ENCODE results near the gene SH3D21.

The SH3D21 gene

DNA sequence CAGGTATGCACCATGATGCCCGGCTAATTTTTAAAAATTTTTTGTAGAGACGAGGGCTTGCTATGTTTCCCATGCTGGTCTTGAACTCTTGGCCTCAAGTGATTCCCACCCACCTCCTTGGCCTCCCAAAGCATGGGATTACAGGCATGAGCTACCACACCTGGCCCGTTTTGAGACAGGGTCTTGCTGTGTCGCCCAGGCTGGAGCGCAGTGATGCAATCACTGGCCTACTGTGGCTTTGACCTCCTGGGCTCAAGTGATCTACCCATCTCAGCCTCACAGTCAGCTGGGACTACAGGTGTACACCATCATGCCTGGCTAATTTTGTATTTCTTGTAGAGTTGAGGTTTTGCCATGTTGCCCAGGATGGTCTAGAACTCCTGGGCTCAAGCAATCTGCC is 7.5 kb upstream of the SH3D21 start:
- no peak for DNase-seq (ENCODE audit: low read depth)
- no peak overlapping the region for H3K4me3 ChIP-seq (ENCODE audit: control insufficient read depth, low read depth, low read length)
- TF ChIP-seq, protein P1, sequence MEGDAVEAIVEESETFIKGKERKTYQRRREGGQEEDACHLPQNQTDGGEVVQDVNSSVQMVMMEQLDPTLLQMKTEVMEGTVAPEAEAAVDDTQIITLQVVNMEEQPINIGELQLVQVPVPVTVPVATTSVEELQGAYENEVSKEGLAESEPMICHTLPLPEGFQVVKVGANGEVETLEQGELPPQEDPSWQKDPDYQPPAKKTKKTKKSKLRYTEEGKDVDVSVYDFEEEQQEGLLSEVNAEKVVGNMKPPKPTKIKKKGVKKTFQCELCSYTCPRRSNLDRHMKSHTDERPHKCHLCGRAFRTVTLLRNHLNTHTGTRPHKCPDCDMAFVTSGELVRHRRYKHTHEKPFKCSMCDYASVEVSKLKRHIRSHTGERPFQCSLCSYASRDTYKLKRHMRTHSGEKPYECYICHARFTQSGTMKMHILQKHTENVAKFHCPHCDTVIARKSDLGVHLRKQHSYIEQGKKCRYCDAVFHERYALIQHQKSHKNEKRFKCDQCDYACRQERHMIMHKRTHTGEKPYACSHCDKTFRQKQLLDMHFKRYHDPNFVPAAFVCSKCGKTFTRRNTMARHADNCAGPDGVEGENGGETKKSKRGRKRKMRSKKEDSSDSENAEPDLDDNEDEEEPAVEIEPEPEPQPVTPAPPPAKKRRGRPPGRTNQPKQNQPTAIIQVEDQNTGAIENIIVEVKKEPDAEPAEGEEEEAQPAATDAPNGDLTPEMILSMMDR (IDR thresholded peaks at IDR 0.05; ENCODE audit: control insufficient read depth, insufficient read depth, low read depth, low read length, missing control alignments), result no peak

DNA sequence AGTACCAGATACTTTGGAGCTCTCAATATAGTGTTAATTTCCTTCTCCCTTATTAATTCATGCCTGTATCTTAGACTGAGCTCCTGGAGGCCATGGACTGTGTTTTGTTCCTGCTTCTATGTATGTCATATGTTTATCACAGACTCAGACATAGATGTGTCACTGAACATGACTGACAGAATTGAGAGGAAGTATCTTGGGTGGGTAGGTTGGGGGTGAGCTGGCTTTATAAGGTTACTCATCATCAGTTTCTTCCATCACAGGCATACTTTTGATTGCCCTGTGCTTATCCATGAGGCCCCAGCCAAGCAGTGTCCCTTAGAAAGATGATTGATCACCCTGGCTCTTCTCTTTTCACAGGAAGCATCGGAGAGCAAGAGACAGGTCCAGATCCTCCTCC is 5.6 kb upstream of the SH3D21 start:
- no peak overlapping the region for H3K4me3 ChIP-seq (ENCODE audit: control insufficient read depth, low read depth, low read length)
- TF ChIP-seq, protein P1 (IDR thresholded peaks at IDR 0.05; ENCODE audit: control insufficient read depth, insufficient read depth, low read depth, low read length, missing control alignments), result no peak
- DNase-seq (ENCODE audit: low read depth), result no peak

DNA sequence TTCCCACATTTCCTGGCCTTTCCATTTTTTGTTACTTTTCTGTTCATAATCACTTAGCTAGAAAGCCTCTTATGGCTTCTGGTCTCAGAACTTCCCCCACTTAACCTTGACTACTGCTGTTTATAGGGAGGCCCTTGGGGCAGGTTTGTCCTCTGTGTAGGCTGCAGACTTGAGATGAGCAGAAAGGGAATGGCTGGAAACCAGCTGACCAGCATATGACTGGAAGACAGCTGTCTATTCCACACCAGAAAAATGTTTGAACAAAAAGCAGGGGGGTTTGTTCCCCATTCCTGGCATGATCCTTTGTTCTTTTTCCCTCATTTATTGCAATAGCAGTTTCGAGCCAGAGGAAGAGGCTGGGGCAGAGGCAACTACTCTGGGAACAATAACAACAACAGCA is 4.9 kb upstream of the SH3D21 start:
- TF ChIP-seq, protein P1 (IDR thresholded peaks at IDR 0.05; ENCODE audit: control insufficient read depth, insufficient read depth, low read depth, low read length, missing control alignments), result no peak
- no peak for DNase-seq (ENCODE audit: low read depth)
- H3K4me3 ChIP-seq (ENCODE audit: control insufficient read depth, low read depth, low read length), result no peak overlapping the region

DNA sequence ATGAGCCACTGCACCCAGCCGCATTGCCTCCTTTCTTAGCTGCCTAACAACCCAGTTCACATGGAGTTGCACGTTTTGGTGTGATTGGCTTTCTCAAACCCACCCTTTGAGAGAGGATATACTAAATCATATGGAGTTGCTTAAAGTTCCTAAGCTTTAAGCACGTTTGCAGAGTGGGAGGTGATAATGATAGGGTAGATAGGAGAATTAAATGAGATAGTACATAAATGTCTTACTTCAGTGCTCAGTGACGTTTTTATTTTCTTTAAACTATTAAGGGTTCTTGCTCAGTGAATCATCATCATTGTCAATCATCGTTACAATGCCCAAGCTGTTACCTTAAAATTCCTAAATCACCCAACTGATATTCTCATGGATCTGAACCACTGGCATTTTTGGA is 2.9 kb upstream of the SH3D21 start:
- DNase-seq (ENCODE audit: low read depth), result no peak
- TF ChIP-seq, protein P1 (IDR thresholded peaks at IDR 0.05; ENCODE audit: control insufficient read depth, insufficient read depth, low read depth, low read length, missing control alignments), result no peak

DNA sequence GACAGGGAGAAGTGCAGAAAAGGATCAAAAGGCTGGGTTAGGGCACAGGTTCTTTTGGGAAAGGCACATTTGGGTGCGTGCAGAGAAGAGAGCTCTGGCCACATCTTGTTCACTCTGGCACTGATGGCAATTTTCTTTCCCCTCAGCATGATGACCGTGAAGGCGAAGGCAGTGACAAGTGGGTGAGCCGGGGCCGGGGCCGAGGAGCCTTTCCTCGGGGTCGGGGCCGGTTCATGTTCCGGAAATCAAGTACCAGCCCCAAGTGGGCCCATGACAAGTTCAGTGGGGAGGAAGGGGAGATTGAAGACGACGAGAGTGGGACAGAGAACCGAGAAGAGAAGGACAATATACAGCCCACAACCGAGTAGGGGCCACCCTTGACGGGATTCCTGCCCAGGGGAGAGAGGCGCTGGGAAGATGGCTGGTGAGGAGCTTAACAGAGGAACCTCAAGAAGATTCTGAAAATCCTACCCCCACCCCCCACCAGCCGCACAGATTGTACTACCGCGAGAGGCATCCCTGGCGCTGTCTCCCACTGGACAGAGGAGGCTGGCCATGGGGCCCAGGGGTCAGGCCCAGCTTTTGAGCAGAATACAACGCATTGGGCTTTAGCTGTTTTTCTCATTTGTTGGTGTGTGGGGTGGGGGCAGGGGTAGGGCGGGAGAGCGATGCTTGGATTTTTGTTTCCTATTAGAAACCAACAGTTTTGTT is 2.4 kb upstream of the SH3D21 start:
- no peak for DNase-seq (ENCODE audit: low read depth)
- TF ChIP-seq, protein P1 (IDR thresholded peaks at IDR 0.05; ENCODE audit: control insufficient read depth, insufficient read depth, low read depth, low read length, missing control alignments), result no peak
- no peak overlapping the region for H3K4me3 ChIP-seq (ENCODE audit: control insufficient read depth, low read depth, low read length)

More for the DNA sequence above, 2.9 kb upstream of the SH3D21 start:
- no peak overlapping the region for H3K4me3 ChIP-seq (ENCODE audit: control insufficient read depth, low read depth, low read length)

DNA sequence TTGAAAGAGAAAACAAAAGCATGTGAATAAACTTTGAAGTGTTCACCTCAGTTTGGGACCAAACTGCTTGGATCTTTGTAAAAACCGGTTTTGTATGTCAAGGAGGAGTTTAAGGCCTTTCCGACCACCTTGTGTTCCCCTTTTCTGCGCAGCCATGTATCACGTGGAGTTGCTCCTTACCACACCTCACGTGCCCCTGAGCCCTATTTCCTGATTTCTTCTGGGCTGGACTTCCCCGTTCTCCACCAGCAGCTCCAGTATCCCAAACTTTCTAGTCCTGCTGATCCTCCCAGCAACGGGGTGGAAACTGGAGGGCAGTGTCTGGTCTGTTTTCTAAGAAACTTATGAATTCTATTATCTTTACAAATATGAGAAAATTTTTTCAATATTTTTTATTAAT is 1.6 kb upstream of the SH3D21 start:
- DNase-seq (ENCODE audit: low read depth), result no peak
- TF ChIP-seq, protein P1 (IDR thresholded peaks at IDR 0.05; ENCODE audit: control insufficient read depth, insufficient read depth, low read depth, low read length, missing control alignments), result no peak
- H3K4me3 ChIP-seq (ENCODE audit: control insufficient read depth, low read depth, low read length), result no peak overlapping the region

Measured in AG09309 (cell line).